HL-60 (cell line): ENCODE data around the gene DOCK8.

ENCODE experiments used
- DNase-seq, 2 experiments: peaks; one replicate each; pipeline ENCODE4 v3.0.0-alpha.2; 2010 to 2020; ENCODE audit warnings: low read depth in 1 of 2, low spot score in 1 of 2
- H3K27ac ChIP-seq: fragments of 250-450 bp; sonication (Bioruptor Pico); replicated peaks from 2 replicates; pipeline ENCODE4 v1.5.1; 2020; ENCODE audit warnings: mild to moderate bottlenecking, moderate library complexity
- H3K27me3 ChIP-seq: fragments of 250-450 bp; sonication (Bioruptor Pico); 2 replicates; pipeline ENCODE4 v1.5.1; 2021; ENCODE audit warnings: mild to moderate bottlenecking, moderate library complexity; ENCODE audit not compliant: insufficient read depth, poor library complexity, severe bottlenecking
- H3K4me3 ChIP-seq: replicated peaks from 2 replicates; pipeline ENCODE4 v1.5.1; 2011; ENCODE audit warnings: mild to moderate bottlenecking, control low read depth, low read length; ENCODE audit not compliant: insufficient read depth
- GABPA ChIP-seq: IDR thresholded peaks from 2 replicates; pipeline ENCODE4 v1.6.1; 2012; ENCODE audit warnings: low read depth
- POLR2AphosphoS5 ChIP-seq: IDR thresholded peaks from 2 replicates; pipeline ENCODE4 v1.6.1; 2012; ENCODE audit warnings: low read depth
- SPI1 ChIP-seq: IDR thresholded peaks from 2 replicates; pipeline ENCODE4 v1.6.1; 2012; ENCODE audit warnings: low read depth, mild to moderate bottlenecking, borderline replicate concordance
- TF ChIP-seq, protein P1 (sequence below): IDR thresholded peaks from 2 replicates; pipeline ENCODE4 v1.6.1; 2012; ENCODE audit warnings: low read depth; ENCODE audit not compliant: insufficient replicate concordance
- TF ChIP-seq, protein P2 (sequence below): IDR thresholded peaks from one replicate; pipeline ENCODE4 v1.5.1; 2011; ENCODE audit warnings: low read length, control low read depth, inconsistent platforms; ENCODE audit not compliant: insufficient read depth

DOCK8 gene

DNA sequence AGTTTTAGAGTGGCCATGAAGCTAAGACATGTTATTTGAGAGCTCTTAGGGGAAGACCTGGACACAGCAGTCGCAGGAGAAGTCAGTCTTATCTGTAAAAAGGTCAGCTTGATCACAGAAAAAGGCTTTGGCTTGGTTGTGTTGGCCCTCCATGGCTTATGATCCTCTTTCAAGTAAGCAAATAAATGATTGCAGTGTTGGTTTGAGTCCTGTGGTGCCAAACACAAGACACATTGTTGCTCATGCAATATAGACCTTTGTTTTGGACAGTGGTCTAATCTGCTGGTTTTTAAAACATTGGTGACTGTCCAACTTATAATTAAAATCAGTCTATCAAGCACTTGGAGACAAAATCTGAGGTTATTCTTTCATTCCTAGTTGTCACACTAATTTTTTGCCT is 54.0 kb downstream of the DOCK8 start:
- DNase-seq: no peak
- TF ChIP-seq, protein P1, sequence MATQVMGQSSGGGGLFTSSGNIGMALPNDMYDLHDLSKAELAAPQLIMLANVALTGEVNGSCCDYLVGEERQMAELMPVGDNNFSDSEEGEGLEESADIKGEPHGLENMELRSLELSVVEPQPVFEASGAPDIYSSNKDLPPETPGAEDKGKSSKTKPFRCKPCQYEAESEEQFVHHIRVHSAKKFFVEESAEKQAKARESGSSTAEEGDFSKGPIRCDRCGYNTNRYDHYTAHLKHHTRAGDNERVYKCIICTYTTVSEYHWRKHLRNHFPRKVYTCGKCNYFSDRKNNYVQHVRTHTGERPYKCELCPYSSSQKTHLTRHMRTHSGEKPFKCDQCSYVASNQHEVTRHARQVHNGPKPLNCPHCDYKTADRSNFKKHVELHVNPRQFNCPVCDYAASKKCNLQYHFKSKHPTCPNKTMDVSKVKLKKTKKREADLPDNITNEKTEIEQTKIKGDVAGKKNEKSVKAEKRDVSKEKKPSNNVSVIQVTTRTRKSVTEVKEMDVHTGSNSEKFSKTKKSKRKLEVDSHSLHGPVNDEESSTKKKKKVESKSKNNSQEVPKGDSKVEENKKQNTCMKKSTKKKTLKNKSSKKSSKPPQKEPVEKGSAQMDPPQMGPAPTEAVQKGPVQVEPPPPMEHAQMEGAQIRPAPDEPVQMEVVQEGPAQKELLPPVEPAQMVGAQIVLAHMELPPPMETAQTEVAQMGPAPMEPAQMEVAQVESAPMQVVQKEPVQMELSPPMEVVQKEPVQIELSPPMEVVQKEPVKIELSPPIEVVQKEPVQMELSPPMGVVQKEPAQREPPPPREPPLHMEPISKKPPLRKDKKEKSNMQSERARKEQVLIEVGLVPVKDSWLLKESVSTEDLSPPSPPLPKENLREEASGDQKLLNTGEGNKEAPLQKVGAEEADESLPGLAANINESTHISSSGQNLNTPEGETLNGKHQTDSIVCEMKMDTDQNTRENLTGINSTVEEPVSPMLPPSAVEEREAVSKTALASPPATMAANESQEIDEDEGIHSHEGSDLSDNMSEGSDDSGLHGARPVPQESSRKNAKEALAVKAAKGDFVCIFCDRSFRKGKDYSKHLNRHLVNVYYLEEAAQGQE: no peak
- TF ChIP-seq SPI1 (no peak), POLR2AphosphoS5 (no peak), GABPA (no peak)
- TF ChIP-seq, protein P2, sequence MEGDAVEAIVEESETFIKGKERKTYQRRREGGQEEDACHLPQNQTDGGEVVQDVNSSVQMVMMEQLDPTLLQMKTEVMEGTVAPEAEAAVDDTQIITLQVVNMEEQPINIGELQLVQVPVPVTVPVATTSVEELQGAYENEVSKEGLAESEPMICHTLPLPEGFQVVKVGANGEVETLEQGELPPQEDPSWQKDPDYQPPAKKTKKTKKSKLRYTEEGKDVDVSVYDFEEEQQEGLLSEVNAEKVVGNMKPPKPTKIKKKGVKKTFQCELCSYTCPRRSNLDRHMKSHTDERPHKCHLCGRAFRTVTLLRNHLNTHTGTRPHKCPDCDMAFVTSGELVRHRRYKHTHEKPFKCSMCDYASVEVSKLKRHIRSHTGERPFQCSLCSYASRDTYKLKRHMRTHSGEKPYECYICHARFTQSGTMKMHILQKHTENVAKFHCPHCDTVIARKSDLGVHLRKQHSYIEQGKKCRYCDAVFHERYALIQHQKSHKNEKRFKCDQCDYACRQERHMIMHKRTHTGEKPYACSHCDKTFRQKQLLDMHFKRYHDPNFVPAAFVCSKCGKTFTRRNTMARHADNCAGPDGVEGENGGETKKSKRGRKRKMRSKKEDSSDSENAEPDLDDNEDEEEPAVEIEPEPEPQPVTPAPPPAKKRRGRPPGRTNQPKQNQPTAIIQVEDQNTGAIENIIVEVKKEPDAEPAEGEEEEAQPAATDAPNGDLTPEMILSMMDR: no peak
- Histone ChIP-seq H3K27ac (peak overlapping the region; percentile 35), H3K27me3 (no peaks in the 10 kb centered on the region), H3K4me3 (no peak overlapping the region)

DNA sequence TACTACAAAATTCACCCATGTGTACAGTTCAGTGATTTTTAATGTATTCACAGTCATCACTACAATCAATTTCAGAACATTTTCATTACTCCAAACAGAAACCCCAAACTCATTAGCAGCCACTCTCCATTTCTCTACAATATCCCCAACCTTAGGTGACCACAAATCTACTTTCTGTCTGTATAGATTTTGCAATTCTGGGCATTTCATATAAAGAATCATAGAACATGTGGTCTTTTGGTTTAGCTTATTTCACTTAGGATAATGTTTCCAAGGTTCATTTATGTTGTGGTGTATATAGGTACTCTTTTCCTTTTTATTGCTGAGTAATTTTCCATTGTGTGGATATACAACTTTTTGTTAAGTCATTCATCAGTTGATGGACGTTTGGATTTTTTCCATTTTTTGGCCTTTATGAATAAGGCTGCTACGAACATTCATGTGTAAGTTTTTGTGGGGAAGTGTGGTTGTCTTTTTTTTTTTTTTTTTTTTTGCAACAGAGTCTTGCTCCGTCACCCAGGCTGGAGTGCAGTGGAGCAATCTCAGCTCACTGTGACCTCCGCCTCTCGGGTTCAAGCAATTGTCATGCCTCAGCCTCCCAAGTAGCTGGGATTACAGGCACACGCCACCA is 54.5 kb downstream of the DOCK8 start:
- H3K27me3 ChIP-seq: no peaks in the 10 kb centered on the region
- DNase-seq: peak in 1 of 2 experiments; percentile 45
- TF ChIP-seq POLR2AphosphoS5 (no peak), SPI1 (no peak), GABPA (no peak)
- TF ChIP-seq, protein P2: no peak
- TF ChIP-seq, protein P1: no peak
- no peak overlapping the region for H3K4me3 ChIP-seq
- peak overlapping the region; percentile 35 for H3K27ac ChIP-seq

DNA sequence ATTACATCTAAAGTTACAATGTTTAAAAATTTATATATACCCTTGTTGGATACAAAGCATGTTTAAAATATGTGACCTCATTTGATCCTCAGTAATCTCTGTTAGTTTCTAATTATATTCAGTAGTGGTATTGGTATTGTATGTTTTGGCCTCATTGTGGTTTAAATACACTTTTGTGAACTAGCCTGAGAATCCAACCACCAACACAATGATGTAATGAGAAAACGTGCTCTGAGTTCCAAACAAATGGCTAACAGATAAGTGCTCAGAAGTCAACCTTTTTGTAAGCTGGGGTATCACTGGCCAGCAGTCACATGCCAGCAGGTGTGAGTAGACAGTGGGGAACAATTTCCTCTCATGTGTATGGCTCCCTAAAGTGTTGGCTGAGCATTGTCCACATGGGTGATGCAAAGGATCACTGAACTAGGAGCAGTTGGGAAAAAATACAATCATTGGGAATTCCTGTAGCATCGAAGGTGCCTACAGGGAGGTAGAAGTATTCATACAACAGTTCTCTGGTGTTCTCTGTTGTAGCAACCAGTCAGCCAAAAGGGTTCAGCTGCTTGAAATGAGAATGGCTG is 56.1 kb downstream of the DOCK8 start:
- Histone ChIP-seq H3K27me3 (no peaks in the 10 kb centered on the region), H3K4me3 (no peak overlapping the region), H3K27ac (peak overlapping the region; percentile 88)
- no peak for DNase-seq
- TF ChIP-seq, protein P1: no peak
- TF ChIP-seq SPI1: no peak
- TF ChIP-seq, protein P2: no peak
- no peak for TF ChIP-seq GABPA
- no peak for TF ChIP-seq POLR2AphosphoS5
